ENCODE data around the gene CA14.

CA14 gene

GRCh38 chr1:150259758-150260669 is 2.4 kb downstream of the CA14 start:
- H3K9ac ChIP-seq (ENCODE audit: low read depth, low read length, poor library complexity, severe bottlenecking), result no peak overlapping the region
- TF ChIP-seq CTCF (conservative IDR thresholded peaks at IDR 0.05; ENCODE audit: low read length) (no peak), EZH2phosphoT487 (IDR thresholded peaks at IDR 0.05; ENCODE audit: borderline replicate concordance) (no peak)
- no peaks in the 10 kb centered on the region for H3K27me3 ChIP-seq (ENCODE audit: insufficient read depth, low read length, poor library complexity, severe bottlenecking)
- no peak overlapping the region for H3K4me2 ChIP-seq (ENCODE audit: low read depth, low read length, poor library complexity, severe bottlenecking)
- H3K79me2 ChIP-seq (ENCODE audit: insufficient read depth, low read length), result no peaks in the 10 kb centered on the region
- H4K20me1 ChIP-seq (ENCODE audit: insufficient read depth, low read length, poor library complexity, severe bottlenecking), result no peaks in the 10 kb centered on the region
- H3K4me3 ChIP-seq (ENCODE audit: low read length, poor library complexity, severe bottlenecking), result no peak overlapping the region
- peaks cover 4% of the 10 kb centered on the region for H3K4me1 ChIP-seq (ENCODE audit: insufficient read depth, low read length, poor library complexity, severe bottlenecking)
- no peaks in the 10 kb centered on the region for H3K9me2 ChIP-seq (replicated peaks; ENCODE audit: low read depth, low read length)
- no peaks in the 10 kb centered on the region for H3K9me3 ChIP-seq (ENCODE audit: insufficient read depth, low read depth, low read length)
- H3F3A ChIP-seq (ENCODE audit: low read depth), result no peaks in the 10 kb centered on the region
- no peak overlapping the region for H2AFZ ChIP-seq (ENCODE audit: low read length)
- H3K36me3 ChIP-seq (ENCODE audit: insufficient read depth, low read length), result no peaks in the 10 kb centered on the region

- Histone ChIP-seq H3K9me3 (ENCODE audit: insufficient read depth, low read depth, low read length) (no peaks in the 10 kb centered on the region), H3K4me2 (ENCODE audit: low read depth, low read length, poor library complexity, severe bottlenecking) (no peak overlapping the region), H3K4me3 (ENCODE audit: low read length, poor library complexity, severe bottlenecking) (no peak overlapping the region), H3F3A (ENCODE audit: low read depth) (no peaks in the 10 kb centered on the region), H3K9ac (ENCODE audit: low read depth, low read length, poor library complexity, severe bottlenecking) (no peak overlapping the region), H2AFZ (ENCODE audit: low read length) (no peak overlapping the region), H3K4me1 (ENCODE audit: insufficient read depth, low read length, poor library complexity, severe bottlenecking) (no peaks in the 10 kb centered on the region), H3K79me2 (ENCODE audit: insufficient read depth, low read length) (peaks cover 8% of the 10 kb centered on the region; the same call in 1 of the 2 replicates), H3K9me2 (replicated peaks; ENCODE audit: low read depth, low read length) (no peaks in the 10 kb centered on the region), H3K27me3 (ENCODE audit: insufficient read depth, low read length, poor library complexity, severe bottlenecking) (no peaks in the 10 kb centered on the region), H4K20me1 (ENCODE audit: insufficient read depth, low read length, poor library complexity, severe bottlenecking) (no peaks in the 10 kb centered on the region), H3K36me3 (ENCODE audit: insufficient read depth, low read length) (peaks cover 5% of the 10 kb centered on the region; the same call in 1 of the 2 replicates)
- TF ChIP-seq CTCF (conservative IDR thresholded peaks at IDR 0.05; ENCODE audit: low read length) (no peak), EZH2phosphoT487 (IDR thresholded peaks at IDR 0.05; ENCODE audit: borderline replicate concordance) (no peak)
Measured at GRCh38 chr1:150261367-150261766, 3.8 kb downstream of the CA14 start.

- no peak overlapping the region for H3K9ac ChIP-seq (ENCODE audit: low read depth, low read length, poor library complexity, severe bottlenecking)
- H3K4me1 ChIP-seq (ENCODE audit: insufficient read depth, low read length, poor library complexity, severe bottlenecking), result peaks cover 12% of the 10 kb centered on the region
Measured at GRCh38 chr1:150262388-150263320, 5.1 kb downstream of the CA14 start.

More at GRCh38 chr1:150262388-150263320, 5.1 kb downstream of the CA14 start:
- Histone ChIP-seq H3K36me3 (ENCODE audit: insufficient read depth, low read length) (peaks cover 5% of the 10 kb centered on the region; the same call in 1 of the 2 replicates), H3K9me2 (replicated peaks; ENCODE audit: low read depth, low read length) (no peaks in the 10 kb centered on the region), H3K4me2 (ENCODE audit: low read depth, low read length, poor library complexity, severe bottlenecking) (no peak overlapping the region), H3K9me3 (ENCODE audit: insufficient read depth, low read depth, low read length) (no peaks in the 10 kb centered on the region), H3K27me3 (ENCODE audit: insufficient read depth, low read length, poor library complexity, severe bottlenecking) (no peaks in the 10 kb centered on the region), H3K4me3 (ENCODE audit: low read length, poor library complexity, severe bottlenecking) (no peak overlapping the region), H4K20me1 (ENCODE audit: insufficient read depth, low read length, poor library complexity, severe bottlenecking) (peaks cover 6% of the 10 kb centered on the region), H2AFZ (ENCODE audit: low read length) (no peak overlapping the region), H3F3A (ENCODE audit: low read depth) (no peaks in the 10 kb centered on the region), H3K79me2 (ENCODE audit: insufficient read depth, low read length) (peaks cover 21% of the 10 kb centered on the region)
- TF ChIP-seq EZH2phosphoT487 (IDR thresholded peaks at IDR 0.05; ENCODE audit: borderline replicate concordance), result no peak
- no peak for TF ChIP-seq CTCF (conservative IDR thresholded peaks at IDR 0.05; ENCODE audit: low read length)

All from Loucy (cell line).